ENCODE measurements around the gene KTN1.

GRCh38 chr14:55530464-55530863 lies 49.5 kb upstream of the KTN1 start:
- TF ChIP-seq POLR2A (IDR thresholded peaks at IDR 0.05; ENCODE audit: low read length), result no peak
- no peak for TF ChIP-seq GATA1 (IDR thresholded peaks at IDR 0.05; ENCODE audit: low read depth, low read length)
